ENCODE results near the gene MAD1L1.

Gene MAD1L1

GRCh38 chr7:1993031-1993695, 239.6 kb downstream of the MAD1L1 start:
- Histone ChIP-seq H3K9me3 (ENCODE audit: control insufficient read depth in 5 of 5, low read length in 5 of 5) (no peaks in the 10 kb centered on the region), H3K4me1 (ENCODE audit: control insufficient read depth in 5 of 5, insufficient read depth in 5 of 5, low read length in 5 of 5) (peaks cover 6 to 50% (median 41%) of the 10 kb centered on the region in 5 donors), H3K9ac (ENCODE audit: low read length in 5 of 5) (peak overlapping the region in 1 of 5 donors; percentile 4), H3K36me3 (ENCODE audit: control insufficient read depth in 5 of 5, insufficient read depth in 5 of 5, low read length in 5 of 5) (no peaks in the 10 kb centered on the region), H3K27ac (ENCODE audit: low read depth, low read length) (peak overlapping the region; percentile 58), H3K27me3 (ENCODE audit: control insufficient read depth in 5 of 5, insufficient read depth in 4 of 5, low read length in 5 of 5) (no peaks in the 10 kb centered on the region), H3K4me3 (ENCODE audit: low read depth in 1 of 5, low read length in 5 of 5) (peak overlapping the region in 1 of 5 donors; percentile 42)

- Histone ChIP-seq H3K27me3 (ENCODE audit: control insufficient read depth in 5 of 5, insufficient read depth in 4 of 5, low read length in 5 of 5) (no peaks in the 10 kb centered on the region), H3K36me3 (ENCODE audit: control insufficient read depth in 5 of 5, insufficient read depth in 5 of 5, low read length in 5 of 5) (no peaks in the 10 kb centered on the region), H3K27ac (ENCODE audit: low read depth, low read length) (peak overlapping the region; percentile 58), H3K9ac (ENCODE audit: low read length in 5 of 5) (peak overlapping the region in 1 of 5 donors; percentile 43), H3K4me3 (ENCODE audit: low read depth in 1 of 5, low read length in 5 of 5) (no peak overlapping the region), H3K4me1 (ENCODE audit: control insufficient read depth in 5 of 5, insufficient read depth in 5 of 5, low read length in 5 of 5) (peaks cover 6 to 50% (median 41%) of the 10 kb centered on the region in 5 donors), H3K9me3 (ENCODE audit: control insufficient read depth in 5 of 5, low read length in 5 of 5) (no peaks in the 10 kb centered on the region)
Measured at GRCh38 chr7:1992554-1992953, 240.2 kb downstream of the MAD1L1 start.

- Histone ChIP-seq H3K4me3 (ENCODE audit: low read depth in 1 of 5, low read length in 5 of 5) (no peak overlapping the region), H3K36me3 (ENCODE audit: control insufficient read depth in 5 of 5, insufficient read depth in 5 of 5, low read length in 5 of 5) (peaks cover 0 to 3% (median 2%) of the 10 kb centered on the region in 5 donors), H3K9me3 (ENCODE audit: control insufficient read depth in 5 of 5, low read length in 5 of 5) (no peaks in the 10 kb centered on the region), H3K27ac (ENCODE audit: low read depth, low read length) (no peak overlapping the region), H3K4me1 (ENCODE audit: control insufficient read depth in 5 of 5, insufficient read depth in 5 of 5, low read length in 5 of 5) (peaks cover 6 to 54% (median 46%) of the 10 kb centered on the region in 5 donors), H3K9ac (ENCODE audit: low read length in 5 of 5) (no peak overlapping the region), H3K27me3 (ENCODE audit: control insufficient read depth in 5 of 5, insufficient read depth in 4 of 5, low read length in 5 of 5) (no peaks in the 10 kb centered on the region)
Measured at GRCh38 chr7:1990001-1990670, 242.6 kb downstream of the MAD1L1 start.

- Histone ChIP-seq H3K9me3 (ENCODE audit: control insufficient read depth in 5 of 5, low read length in 5 of 5) (no peaks in the 10 kb centered on the region), H3K4me3 (ENCODE audit: low read depth in 1 of 5, low read length in 5 of 5) (no peak overlapping the region), H3K27ac (ENCODE audit: low read depth, low read length) (no peak overlapping the region), H3K4me1 (ENCODE audit: control insufficient read depth in 5 of 5, insufficient read depth in 5 of 5, low read length in 5 of 5) (peaks cover 6 to 45% (median 41%) of the 10 kb centered on the region in 5 donors), H3K9ac (ENCODE audit: low read length in 5 of 5) (no peak overlapping the region), H3K27me3 (ENCODE audit: control insufficient read depth in 5 of 5, insufficient read depth in 4 of 5, low read length in 5 of 5) (no peaks in the 10 kb centered on the region), H3K36me3 (ENCODE audit: control insufficient read depth in 5 of 5, insufficient read depth in 5 of 5, low read length in 5 of 5) (peaks cover 0 to 3% (median 2%) of the 10 kb centered on the region in 5 donors)
Measured at GRCh38 chr7:1989049-1989860, 243.5 kb downstream of the MAD1L1 start.

- no peak overlapping the region for H3K9ac ChIP-seq (ENCODE audit: low read length in 5 of 5)
- no peaks in the 10 kb centered on the region for H3K27me3 ChIP-seq (ENCODE audit: control insufficient read depth in 5 of 5, insufficient read depth in 4 of 5, low read length in 5 of 5)
- H3K27ac ChIP-seq (ENCODE audit: low read depth, low read length): no peak overlapping the region
- H3K4me3 ChIP-seq (ENCODE audit: low read depth in 1 of 5, low read length in 5 of 5): no peak overlapping the region
- H3K9me3 ChIP-seq (ENCODE audit: control insufficient read depth in 5 of 5, low read length in 5 of 5): no peaks in the 10 kb centered on the region
- peaks cover 2 to 38% (median 34%) of the 10 kb centered on the region in 5 donors for H3K4me1 ChIP-seq (ENCODE audit: control insufficient read depth in 5 of 5, insufficient read depth in 5 of 5, low read length in 5 of 5)
- H3K36me3 ChIP-seq (ENCODE audit: control insufficient read depth in 5 of 5, insufficient read depth in 5 of 5, low read length in 5 of 5): peaks cover 0 to 3% (median 2%) of the 10 kb centered on the region in 5 donors
Measured at GRCh38 chr7:1988533-1988930, 244.2 kb downstream of the MAD1L1 start.

GRCh38 chr7:1987591-1988532, 244.9 kb downstream of the MAD1L1 start:
- Histone ChIP-seq H3K36me3 (ENCODE audit: control insufficient read depth in 5 of 5, insufficient read depth in 5 of 5, low read length in 5 of 5) (peaks cover 0 to 3% (median 2%) of the 10 kb centered on the region in 5 donors), H3K4me1 (ENCODE audit: control insufficient read depth in 5 of 5, insufficient read depth in 5 of 5, low read length in 5 of 5) (peaks cover 0 to 32% (median 27%) of the 10 kb centered on the region in 5 donors), H3K27ac (ENCODE audit: low read depth, low read length) (no peak overlapping the region), H3K9ac (ENCODE audit: low read length in 5 of 5) (no peak overlapping the region), H3K27me3 (ENCODE audit: control insufficient read depth in 5 of 5, insufficient read depth in 4 of 5, low read length in 5 of 5) (no peaks in the 10 kb centered on the region), H3K4me3 (ENCODE audit: low read depth in 1 of 5, low read length in 5 of 5) (no peak overlapping the region), H3K9me3 (ENCODE audit: control insufficient read depth in 5 of 5, low read length in 5 of 5) (no peaks in the 10 kb centered on the region)

GRCh38 chr7:1987084-1987535, 245.6 kb downstream of the MAD1L1 start:
- Histone ChIP-seq H3K27me3 (ENCODE audit: control insufficient read depth in 5 of 5, insufficient read depth in 4 of 5, low read length in 5 of 5) (no peaks in the 10 kb centered on the region), H3K4me1 (ENCODE audit: control insufficient read depth in 5 of 5, insufficient read depth in 5 of 5, low read length in 5 of 5) (peaks cover 0 to 24% (median 20%) of the 10 kb centered on the region in 5 donors), H3K4me3 (ENCODE audit: low read depth in 1 of 5, low read length in 5 of 5) (no peak overlapping the region), H3K9me3 (ENCODE audit: control insufficient read depth in 5 of 5, low read length in 5 of 5) (no peaks in the 10 kb centered on the region), H3K9ac (ENCODE audit: low read length in 5 of 5) (no peak overlapping the region), H3K36me3 (ENCODE audit: control insufficient read depth in 5 of 5, insufficient read depth in 5 of 5, low read length in 5 of 5) (peaks cover 0 to 3% (median 2%) of the 10 kb centered on the region in 5 donors), H3K27ac (ENCODE audit: low read depth, low read length) (no peak overlapping the region)

- Histone ChIP-seq H3K4me1 (ENCODE audit: control insufficient read depth in 5 of 5, insufficient read depth in 5 of 5, low read length in 5 of 5) (peaks cover 0 to 22% (median 18%) of the 10 kb centered on the region in 5 donors), H3K9me3 (ENCODE audit: control insufficient read depth in 5 of 5, low read length in 5 of 5) (no peaks in the 10 kb centered on the region), H3K9ac (ENCODE audit: low read length in 5 of 5) (no peak overlapping the region), H3K4me3 (ENCODE audit: low read depth in 1 of 5, low read length in 5 of 5) (no peak overlapping the region), H3K27ac (ENCODE audit: low read depth, low read length) (no peak overlapping the region), H3K36me3 (ENCODE audit: control insufficient read depth in 5 of 5, insufficient read depth in 5 of 5, low read length in 5 of 5) (peaks cover 0 to 3% (median 2%) of the 10 kb centered on the region in 5 donors), H3K27me3 (ENCODE audit: control insufficient read depth in 5 of 5, insufficient read depth in 4 of 5, low read length in 5 of 5) (no peaks in the 10 kb centered on the region)
Measured at GRCh38 chr7:1986366-1987083, 246.2 kb downstream of the MAD1L1 start.

- no peak overlapping the region for H3K27ac ChIP-seq (ENCODE audit: low read depth, low read length)
- H3K4me1 ChIP-seq (ENCODE audit: control insufficient read depth in 5 of 5, insufficient read depth in 5 of 5, low read length in 5 of 5): peaks cover 0 to 22% (median 18%) of the 10 kb centered on the region in 5 donors
- H3K27me3 ChIP-seq (ENCODE audit: control insufficient read depth in 5 of 5, insufficient read depth in 4 of 5, low read length in 5 of 5): no peaks in the 10 kb centered on the region
- no peaks in the 10 kb centered on the region for H3K9me3 ChIP-seq (ENCODE audit: control insufficient read depth in 5 of 5, low read length in 5 of 5)
- peaks cover 0 to 3% (median 2%) of the 10 kb centered on the region in 5 donors for H3K36me3 ChIP-seq (ENCODE audit: control insufficient read depth in 5 of 5, insufficient read depth in 5 of 5, low read length in 5 of 5)
- no peak overlapping the region for H3K9ac ChIP-seq (ENCODE audit: low read length in 5 of 5)
- no peak overlapping the region for H3K4me3 ChIP-seq (ENCODE audit: low read depth in 1 of 5, low read length in 5 of 5)
Measured at GRCh38 chr7:1985936-1986335, 246.8 kb downstream of the MAD1L1 start.

Data from subcutaneous abdominal adipose tissue (tissue), 5 donors.